Aorta (tissue), 5 donors: ENCODE data around the gene HEXD. TPM values are rescaled to one million over a fixed set of nuclear protein-coding genes. Genes with fewer than 3 reads are reported as not detected.
A peak's percentile ranks its signal among the peaks of the same experiment; 100 is the strongest.

Experiments used
- ATAC-seq: fragments of 200-7000 bp; cut with Tn5 transposase; one replicate; pipeline ENCODE4 v1.9.1; 2022; ENCODE audit warnings: moderate library complexity; ENCODE audit not compliant: low FRiP score
- DNase-seq, 2 donors: peaks; one replicate each; pipeline ENCODE4 v3.0.0-alpha.2; 2020
- H3K27ac ChIP-seq, 2 donors: one replicate each; pipeline ENCODE4 v1.5.1; 2013; ENCODE audit warnings: low read length in 2 of 2, mild to moderate bottlenecking in 2 of 2, moderate library complexity in 2 of 2, control low read depth in 1 of 2, inconsistent platforms in 1 of 2, low read depth in 1 of 2
- H3K27me3 ChIP-seq, 2 donors: one replicate each; pipeline ENCODE4 v1.6.1; 2013; ENCODE audit warnings: control low read depth in 1 of 2, low read length in 1 of 2, mild to moderate bottlenecking in 1 of 2, moderate library complexity in 1 of 2; ENCODE audit not compliant: insufficient read depth in 2 of 2, control insufficient read depth in 1 of 2
- H3K36me3 ChIP-seq, 2 donors: one replicate each; pipeline ENCODE4 v1.6.1; 2013; ENCODE audit warnings: control low read depth in 1 of 2, low read length in 1 of 2, mild to moderate bottlenecking in 1 of 2; ENCODE audit not compliant: insufficient read depth in 2 of 2, control insufficient read depth in 1 of 2
- H3K4me1 ChIP-seq, 2 donors: one replicate each; pipeline ENCODE4 v1.6.1; 2013; ENCODE audit warnings: low read length in 2 of 2, control low read depth in 1 of 2, mild to moderate bottlenecking in 1 of 2, moderate library complexity in 1 of 2; ENCODE audit not compliant: insufficient read depth in 2 of 2, control insufficient read depth in 1 of 2
- H3K4me3 ChIP-seq, 2 donors: one replicate each; pipeline ENCODE4 v1.5.1; 2013; ENCODE audit warnings: low read length in 2 of 2, control low read depth in 1 of 2, mild to moderate bottlenecking in 1 of 2
- H3K9me3 ChIP-seq: one replicate; pipeline ENCODE4 v1.6.1; 2013; ENCODE audit warnings: mild to moderate bottlenecking, low read length; ENCODE audit not compliant: control insufficient read depth
- WGBS, 2 donors: extraction: QIAGEN DNeasy Blood & Tissue Kit; methylation state at CpG; one replicate each; pipeline ENCODE4 v1.1.7; 2013; 5-methylcytosine and 5-hydroxymethylcytosine counted together
- intact Hi-C, 2 donors: fragments of 100-400 bp; cut with DNase I; formaldehyde crosslinking; loops; one replicate each; pipeline versions ENCODE4 v1.14.2 to v1.15.0; 2022
- polyA plus RNA-seq, 2 donors: library from polyadenylated mRNA; stranded (reverse); fragments of 200-250 nt; gene quantifications; one replicate each; pipeline ENCODE4 v1.2.3, GENCODE V29; 2013
- total RNA-seq, 2 donors: library from RNA; stranded (reverse); fragmentation: NEBNext Ultra II Directional; extraction: Animal tissue kit (Norgen Biotek cat#: 25700); gene quantifications; one replicate each; pipeline ENCODE4 v1.2.1, GENCODE V29; 2021
- donor health status: healthy with polysubstance abuse.
- donor health status: Bipolar disorder and iron deficiency.
- donor health status: DM: no; HTN: no; CAD: no.
- donor health status: DM: no; HTN: no; CAD: no.
- donor health status: DM: yes; HTN: yes; CAD: no.

Gene HEXD
- total and polyA plus RNA-seq, 4 donors: 14.8 to 133 (median 25.2) TPM

DNA sequence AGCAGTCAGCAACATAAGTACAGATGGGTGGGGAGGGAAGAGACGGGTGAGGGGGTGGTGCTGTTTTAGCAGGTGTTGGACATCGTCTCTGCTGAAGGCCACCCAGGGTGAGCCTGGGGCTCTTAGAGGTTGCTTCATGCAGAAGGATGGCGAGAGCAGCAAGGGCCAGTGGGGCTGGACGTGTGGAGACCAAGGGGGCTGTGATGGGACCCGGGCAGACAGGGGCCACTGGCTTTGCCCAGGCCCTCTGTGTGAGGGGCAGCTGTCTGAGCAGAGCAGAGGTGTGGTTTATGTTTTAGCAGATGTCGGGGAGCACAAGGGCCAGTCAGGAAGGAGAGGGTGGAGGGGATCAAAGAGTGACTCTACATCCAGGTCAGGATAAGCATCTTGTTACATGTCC is 45.2 kb downstream of the HEXD start:
- Histone ChIP-seq H3K9me3 (no peaks in the 10 kb centered on the region), H3K27me3 (no peaks in the 10 kb centered on the region), H3K4me1 (no peaks in the 10 kb centered on the region), H3K4me3 (no peak overlapping the region), H3K36me3 (peaks cover 0 to 3% of the 10 kb centered on the region in 2 donors), H3K27ac (peak overlapping the region in 1 of 2 donors; percentile 14)
- WGBS, 2 donors: 85 to 88% methylated on average over 6 of the region's 6 CpGs
- no peak for DNase-seq
- ATAC-seq: no peak
- intact Hi-C loops: no loop called here

DNA sequence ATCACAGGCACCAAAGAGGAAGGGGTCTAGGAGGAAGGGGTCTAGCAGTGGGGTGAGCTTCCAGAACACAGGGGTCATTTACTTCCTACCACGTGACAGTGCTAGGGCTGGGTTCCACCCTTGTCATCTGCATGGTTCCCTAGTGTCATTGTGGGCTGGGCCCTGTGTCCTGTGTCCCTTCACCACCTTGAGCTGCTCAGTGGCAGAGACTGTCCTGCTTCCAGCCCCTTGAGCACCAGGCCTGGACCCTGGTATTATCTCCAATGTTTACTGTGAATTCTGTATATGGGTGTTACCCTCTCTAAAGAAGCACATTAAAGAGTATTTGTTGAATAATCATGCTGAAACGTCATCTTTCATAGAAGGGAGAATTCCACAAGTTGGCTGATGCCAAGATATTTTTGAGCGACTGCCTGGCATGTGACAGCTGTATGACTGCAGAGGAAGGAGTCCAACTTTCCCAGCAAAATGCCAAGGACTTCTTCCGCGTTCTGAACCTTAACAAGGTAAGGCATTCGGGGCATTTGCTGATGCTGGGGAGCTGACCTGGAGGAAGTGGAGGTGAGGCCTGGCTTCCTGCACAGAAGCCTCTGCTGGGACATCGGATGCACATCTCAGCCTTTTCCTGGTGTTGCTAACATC is 45.9 kb downstream of the HEXD start:
- Histone ChIP-seq H3K4me3 (no peak overlapping the region), H3K27me3 (no peaks in the 10 kb centered on the region), H3K27ac (peak overlapping the region in 1 of 2 donors; percentile 14), H3K9me3 (no peaks in the 10 kb centered on the region), H3K36me3 (peaks cover 0 to 5% of the 10 kb centered on the region in 2 donors), H3K4me1 (no peaks in the 10 kb centered on the region)
- ATAC-seq: peak; percentile 44
- intact Hi-C loops: no loop called here
- 19 to 21% methylated on average over 7 of the region's 7 CpGs for WGBS, 2 donors
- no peak for DNase-seq

DNA sequence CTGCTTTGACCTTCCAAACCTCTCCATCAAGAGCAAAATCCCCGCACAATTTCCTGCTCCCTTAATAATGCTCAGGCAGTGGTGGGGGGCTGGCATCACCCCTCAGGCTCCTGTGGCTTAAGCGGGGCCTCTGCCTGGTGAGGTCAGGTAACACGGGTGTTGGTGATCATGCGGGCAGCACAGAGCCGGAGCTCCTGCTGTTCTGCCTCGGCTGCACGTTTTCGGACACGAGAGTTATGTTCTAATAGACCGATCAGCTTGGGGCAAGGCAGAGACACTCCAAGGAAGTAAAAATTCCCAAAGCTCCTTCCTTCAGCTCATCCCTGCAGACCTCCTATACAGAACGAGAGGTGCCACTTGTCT is 46.4 kb downstream of the HEXD start:
- ATAC-seq (no peak), DNase-seq (no peak)
- intact Hi-C loops: no loop called here
- Histone ChIP-seq H3K27ac (no peak overlapping the region), H3K27me3 (no peaks in the 10 kb centered on the region), H3K4me1 (no peaks in the 10 kb centered on the region), H3K9me3 (no peaks in the 10 kb centered on the region), H3K36me3 (peaks cover 0 to 5% of the 10 kb centered on the region in 2 donors), H3K4me3 (no peak overlapping the region)
- 90 to 91% methylated on average over 11 of the region's 11 CpGs for WGBS, 2 donors

DNA sequence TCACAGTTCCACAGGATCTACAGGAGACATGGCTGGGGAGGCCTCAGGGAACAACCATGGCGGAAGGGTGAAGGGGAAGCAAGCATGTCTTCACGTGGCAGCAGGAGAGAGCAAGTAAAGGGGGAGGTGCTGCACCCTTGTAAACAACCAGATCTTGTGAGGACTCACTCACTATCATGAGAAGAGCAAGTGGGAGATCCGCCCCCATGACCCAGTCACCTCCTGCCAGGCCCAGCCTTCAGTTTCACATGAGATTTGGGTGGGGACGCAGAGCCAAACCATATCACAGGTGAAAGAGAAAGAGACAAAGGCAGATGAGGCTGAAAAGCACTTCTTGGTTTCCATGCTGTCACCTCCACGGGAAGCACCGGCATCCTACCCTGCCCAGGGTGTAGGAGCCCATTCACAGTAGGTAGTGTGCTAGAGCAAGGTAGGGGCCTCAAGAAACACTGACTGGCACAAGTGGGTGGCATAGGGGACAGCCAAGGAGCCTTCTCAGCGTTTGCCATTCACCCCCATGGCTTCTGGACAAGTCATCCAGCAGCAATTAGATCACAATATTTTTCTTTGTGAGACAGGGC is 47.0 kb downstream of the HEXD start:
- intact Hi-C loops: no loop called here

DNA sequence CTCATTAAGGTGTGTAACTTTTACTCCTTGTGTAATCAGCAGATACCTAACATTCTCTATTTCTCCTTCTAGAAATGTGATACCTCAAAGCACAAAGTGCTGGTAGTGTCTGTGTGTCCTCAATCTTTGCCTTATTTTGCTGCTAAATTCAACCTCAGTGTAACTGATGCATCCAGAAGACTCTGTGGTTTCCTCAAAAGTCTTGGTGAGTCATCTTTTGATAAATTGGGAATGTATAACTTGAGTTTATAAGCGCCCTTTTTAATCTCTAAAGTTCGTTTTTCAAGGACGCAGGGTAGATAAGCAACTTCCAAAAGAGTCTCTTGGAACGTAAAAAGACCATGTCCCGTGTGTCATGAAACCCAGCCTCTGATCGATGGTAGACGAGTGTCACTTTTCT is 50.5 kb downstream of the HEXD start:
- H3K36me3 ChIP-seq: peaks cover 0 to 5% of the 10 kb centered on the region in 2 donors
- no peak for ATAC-seq
- no peak overlapping the region for H3K27ac ChIP-seq
- H3K4me1 ChIP-seq: no peaks in the 10 kb centered on the region
- 84 to 89% methylated on average over 7 of the region's 7 CpGs for WGBS, 2 donors
- H3K27me3 ChIP-seq: no peaks in the 10 kb centered on the region
- no peak overlapping the region for H3K4me3 ChIP-seq
- no peaks in the 10 kb centered on the region for H3K9me3 ChIP-seq
- no peak for DNase-seq
- intact Hi-C loops: no loop called here

More for the DNA sequence above, 47.0 kb downstream of the HEXD start:
- Histone ChIP-seq H3K27me3 (no peaks in the 10 kb centered on the region), H3K36me3 (peaks cover 0 to 5% of the 10 kb centered on the region in 2 donors), H3K4me3 (no peak overlapping the region), H3K4me1 (no peaks in the 10 kb centered on the region), H3K9me3 (no peaks in the 10 kb centered on the region), H3K27ac (no peak overlapping the region)
- DNase-seq (no peak), ATAC-seq (no peak)
- 89% methylated on average over 7 of the region's 7 CpGs for WGBS, 2 donors

DNA sequence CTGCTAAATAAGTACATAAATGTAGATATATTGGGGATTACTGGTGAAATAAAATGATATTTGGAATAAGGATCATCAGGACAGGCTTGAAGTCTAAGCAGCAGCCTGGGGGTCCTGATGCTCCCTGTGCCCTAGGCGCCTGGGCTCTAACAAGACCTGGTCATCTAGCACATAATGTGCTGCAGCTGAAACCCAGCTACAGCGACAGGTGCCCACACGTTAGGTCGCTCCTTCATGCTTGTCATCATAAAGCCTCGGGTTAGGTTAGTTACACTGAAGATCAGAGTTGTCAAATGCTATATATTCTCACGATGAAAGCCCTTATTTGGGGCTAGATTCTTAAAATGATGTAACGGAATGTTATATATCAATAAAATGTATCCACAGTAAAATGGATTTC is 51.9 kb downstream of the HEXD start:
- Histone ChIP-seq H3K36me3 (peaks cover 0 to 5% of the 10 kb centered on the region in 2 donors), H3K27ac (no peak overlapping the region), H3K4me1 (no peaks in the 10 kb centered on the region), H3K27me3 (no peaks in the 10 kb centered on the region), H3K9me3 (no peaks in the 10 kb centered on the region), H3K4me3 (no peak overlapping the region)
- no peak for DNase-seq
- intact Hi-C loops: no loop called here
- WGBS, 2 donors: 95 to 96% methylated on average over 7 of the region's 7 CpGs
- ATAC-seq: no peak

DNA sequence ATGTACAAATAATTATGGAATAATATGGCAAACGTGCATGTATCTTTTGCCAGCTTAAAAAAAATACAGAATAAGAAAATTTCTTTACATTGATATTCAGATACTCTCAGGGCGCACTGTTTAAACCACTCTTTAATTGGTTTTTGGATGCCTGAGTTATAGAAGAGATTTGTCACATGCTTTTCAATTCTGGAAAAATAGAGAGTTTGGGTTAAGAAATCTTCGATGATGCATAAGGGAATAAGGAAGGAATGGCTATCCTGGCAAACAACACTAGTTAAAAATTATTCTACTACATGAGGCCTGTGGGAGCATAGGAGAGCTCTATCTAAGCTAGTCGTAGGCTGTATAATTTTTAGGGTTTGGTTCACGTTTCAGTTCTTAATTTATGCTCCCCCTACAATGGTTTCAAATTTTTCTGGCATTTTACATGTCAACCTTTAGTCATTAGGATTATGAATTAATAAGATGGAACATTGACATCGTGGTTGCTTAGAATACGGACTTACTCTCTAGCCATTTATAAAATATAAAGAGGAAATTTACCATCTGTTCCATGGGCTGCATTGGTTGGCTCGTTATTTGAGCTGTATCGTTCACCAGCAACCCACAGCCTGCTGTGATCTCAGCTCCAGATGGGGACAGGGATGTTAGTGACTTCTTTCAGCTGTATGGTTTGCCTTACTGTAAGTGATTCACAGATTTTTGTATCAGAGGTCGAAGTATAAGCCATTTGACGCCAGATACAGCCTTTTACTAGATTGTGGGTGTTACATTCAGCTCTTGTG is 56.3 kb downstream of the HEXD start:
- DNase-seq (peak in 1 of 2 donors; percentile 40), ATAC-seq (no peak)
- H3K9me3 ChIP-seq: no peaks in the 10 kb centered on the region
- H3K4me1 ChIP-seq: no peaks in the 10 kb centered on the region
- intact Hi-C loops: no loop called here
- H3K36me3 ChIP-seq: peaks cover 0 to 3% of the 10 kb centered on the region in 2 donors
- 84 to 86% methylated on average over 11 of the region's 11 CpGs for WGBS, 2 donors
- H3K27me3 ChIP-seq: no peaks in the 10 kb centered on the region
- no peak overlapping the region for H3K4me3 ChIP-seq
- H3K27ac ChIP-seq: no peak overlapping the region

DNA sequence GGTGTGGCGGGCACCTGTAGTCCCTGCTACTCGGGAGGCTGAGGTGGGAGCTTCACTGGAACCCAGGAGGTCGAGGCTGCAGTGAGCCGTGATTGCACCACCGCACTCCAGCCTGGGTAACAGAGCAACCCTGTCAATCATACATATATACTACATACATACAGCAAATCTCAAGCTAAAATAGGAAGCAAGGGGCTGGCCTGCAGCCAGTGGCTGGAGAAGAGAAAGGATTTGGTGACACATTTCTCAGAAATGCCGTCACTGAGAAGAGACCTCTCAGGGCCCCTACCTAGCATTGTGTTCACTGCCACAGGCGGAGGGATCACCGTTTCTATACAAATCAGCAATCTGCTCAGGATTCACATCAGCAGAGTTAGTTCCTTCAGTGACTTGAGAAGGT is 57.3 kb downstream of the HEXD start:
- ATAC-seq (no peak), DNase-seq (peak in 1 of 2 donors; percentile 31)
- Histone ChIP-seq H3K36me3 (peaks cover 0 to 5% of the 10 kb centered on the region in 2 donors), H3K4me1 (no peaks in the 10 kb centered on the region), H3K4me3 (no peak overlapping the region), H3K9me3 (no peaks in the 10 kb centered on the region), H3K27me3 (no peaks in the 10 kb centered on the region), H3K27ac (no peak overlapping the region)
- WGBS, 2 donors: 75 to 79% methylated on average over 8 of the region's 8 CpGs
- intact Hi-C loops: no loop called here
